Astrocyte (in vitro differentiated cells and primary cell): Measurements from ENCODE around the gene VEGFA. TPM values are rescaled to one million over a fixed set of nuclear protein-coding genes. Genes with fewer than 3 reads are reported as not detected.

Experiments used
- DNase-seq: peaks from one replicate; pipeline ENCODE4 v3.0.0-alpha.2; 2010; ENCODE audit warnings: low read depth
- FAIRE-seq: peaks from 2 replicates; lab custom pipeline; 2011; peaks lifted over from hg19 to GRCh38; lab: Jason Lieb, UNC
- H2AFZ ChIP-seq: 2 replicates; pipeline ENCODE4 v1.6.0; 2012; ENCODE audit warnings: low read depth, low read length, inconsistent platforms
- H3K27ac ChIP-seq: 2 replicates; pipeline ENCODE4 v1.5.1; 2011; ENCODE audit warnings: low read depth, low read length, inconsistent platforms
- H3K27me3 ChIP-seq: 2 replicates; pipeline ENCODE4 v1.6.0; 2011; ENCODE audit warnings: low read length, inconsistent platforms; ENCODE audit not compliant: insufficient read depth
- H3K36me3 ChIP-seq: 2 replicates; pipeline ENCODE4 v1.5.1; 2011; ENCODE audit warnings: low read length, inconsistent platforms; ENCODE audit not compliant: insufficient read depth
- H3K4me1 ChIP-seq: 2 replicates; pipeline ENCODE4 v1.5.1; 2011; ENCODE audit warnings: low read length, inconsistent platforms; ENCODE audit not compliant: insufficient read depth
- H3K4me2 ChIP-seq: 2 replicates; pipeline ENCODE4 v1.6.0; 2012; ENCODE audit warnings: low read length, inconsistent platforms
- H3K4me3 ChIP-seq: 2 replicates; pipeline ENCODE4 v1.5.1; 2011; ENCODE audit warnings: low read depth, mild to moderate bottlenecking, low read length, inconsistent platforms; ENCODE audit not compliant: insufficient read depth
- H3K79me2 ChIP-seq: 2 replicates; pipeline ENCODE4 v1.6.0; 2012; ENCODE audit warnings: mild to moderate bottlenecking, low read length, inconsistent platforms; ENCODE audit not compliant: insufficient read depth
- H3K9ac ChIP-seq: 2 replicates; pipeline ENCODE4 v1.6.0; 2012; ENCODE audit warnings: mild to moderate bottlenecking, low read length, inconsistent platforms
- H3K9me3 ChIP-seq: 2 replicates; pipeline ENCODE4 v1.5.1; 2012; ENCODE audit warnings: low read depth, mild to moderate bottlenecking, low read length, inconsistent platforms; ENCODE audit not compliant: insufficient read depth
- H4K20me1 ChIP-seq: 2 replicates; pipeline ENCODE4 v1.6.0; 2012; ENCODE audit warnings: low read length, inconsistent platforms; ENCODE audit not compliant: insufficient read depth
- H3K27ac Mint-ChIP-seq: one replicate; pipeline ENCODE4 v1.8.0; 2021; ENCODE audit warnings: mild to moderate bottlenecking, mixed read lengths; ENCODE audit not compliant: unreplicated experiment
- H3K27me3 Mint-ChIP-seq: one replicate; pipeline ENCODE4 v1.8.0; 2021; ENCODE audit warnings: low read depth, mixed read lengths; ENCODE audit not compliant: unreplicated experiment
- H3K36me3 Mint-ChIP-seq: one replicate; pipeline ENCODE4 v1.8.0; 2021; ENCODE audit warnings: low read depth, mixed read lengths; ENCODE audit not compliant: unreplicated experiment
- H3K4me1 Mint-ChIP-seq: one replicate; pipeline ENCODE4 v1.8.0; 2021; ENCODE audit warnings: low read depth, mixed read lengths; ENCODE audit not compliant: unreplicated experiment
- H3K4me3 Mint-ChIP-seq: one replicate; pipeline ENCODE4 v1.8.0; 2021; ENCODE audit warnings: mild to moderate bottlenecking, moderate library complexity, mixed read lengths; ENCODE audit not compliant: unreplicated experiment
- H3K9me3 Mint-ChIP-seq: one replicate; pipeline ENCODE4 v1.8.0; 2021; ENCODE audit warnings: mild to moderate bottlenecking, mixed read lengths; ENCODE audit not compliant: unreplicated experiment
- CTCF ChIP-seq: IDR thresholded peaks from 2 replicates; pipeline ENCODE4 v1.5.1; 2011; ENCODE audit warnings: low read depth, mild to moderate bottlenecking, inconsistent platforms, low read length, moderate library complexity; ENCODE audit not compliant: insufficient read depth
- EZH2 ChIP-seq: IDR thresholded peaks from 2 replicates; pipeline ENCODE4 v1.6.1; 2012; ENCODE audit warnings: mild to moderate bottlenecking, low read length, inconsistent platforms; ENCODE audit not compliant: insufficient read depth
- total RNA-seq: library from RNA; stranded (reverse); gene quantifications from 2 replicates; pipeline ENCODE4 v1.2.1, GENCODE V29; 2021

VEGFA gene
- total RNA-seq, 1 donor from 2014 or later = 144 TPM

GRCh38 chr6:43724914-43725642 lies 44.9 kb upstream of the VEGFA start:
- H3K79me2 ChIP-seq = no peaks in the 10 kb centered on the region
- H4K20me1 ChIP-seq = no peaks in the 10 kb centered on the region
- H3K4me1 Mint-ChIP-seq = peaks cover 15% of the 10 kb centered on the region
- H3K27me3 Mint-ChIP-seq = peaks cover 55% of the 10 kb centered on the region
- H3K27me3 ChIP-seq = peaks cover 13% of the 10 kb centered on the region
- DNase-seq (peak; percentile 89), FAIRE-seq (no peak)
- peak overlapping the region; percentile 95 for H3K27ac Mint-ChIP-seq
- no peak overlapping the region for H3K4me3 ChIP-seq
- H3K9me3 Mint-ChIP-seq = peaks cover 4% of the 10 kb centered on the region
- no peak overlapping the region for H3K4me3 Mint-ChIP-seq
- H3K9ac ChIP-seq = no peak overlapping the region
- no peaks in the 10 kb centered on the region for H3K9me3 ChIP-seq
- no peaks in the 10 kb centered on the region for H3K36me3 Mint-ChIP-seq
- TF ChIP-seq EZH2 (no peak), CTCF (no peak)
- H3K4me1 ChIP-seq = peaks cover 15% of the 10 kb centered on the region
- H3K4me2 ChIP-seq = peak overlapping the region; percentile 61
- no peak overlapping the region for H3K27ac ChIP-seq
- no peaks in the 10 kb centered on the region for H3K36me3 ChIP-seq
- H2AFZ ChIP-seq = no peak overlapping the region

GRCh38 chr6:43725643-43726580 lies 44.1 kb upstream of the VEGFA start:
- Histone ChIP-seq H3K79me2 (no peaks in the 10 kb centered on the region), H3K4me2 (peak overlapping the region; percentile 61), H3K4me3 (no peak overlapping the region), H3K4me1 (peaks cover 15% of the 10 kb centered on the region), H3K9ac (no peak overlapping the region), H3K27me3 (peaks cover 10% of the 10 kb centered on the region), H2AFZ (no peak overlapping the region), H3K27ac (no peak overlapping the region), H3K36me3 (no peaks in the 10 kb centered on the region), H3K9me3 (no peaks in the 10 kb centered on the region), H4K20me1 (no peaks in the 10 kb centered on the region)
- peak overlapping the region; percentile 69 for H3K27ac Mint-ChIP-seq
- peaks cover 15% of the 10 kb centered on the region for H3K4me1 Mint-ChIP-seq
- no peak overlapping the region for H3K4me3 Mint-ChIP-seq
- DNase-seq = no peak
- peaks cover 47% of the 10 kb centered on the region for H3K27me3 Mint-ChIP-seq
- TF ChIP-seq CTCF (no peak), EZH2 (no peak)
- H3K9me3 Mint-ChIP-seq = peaks cover 4% of the 10 kb centered on the region
- H3K36me3 Mint-ChIP-seq = no peaks in the 10 kb centered on the region
- no peak for FAIRE-seq
